HFFc6 (cell line): ENCODE measurements around the gene MTFMT. TPM values are rescaled to one million over a fixed set of nuclear protein-coding genes. Genes with fewer than 3 reads are reported as not detected.
"Not testable (repeated sequence)": the region's sequence is repeated elsewhere in the genome, so short reads cannot be mapped to it uniquely, and the experiment has no call there.

Experiments
- DNase-seq: peaks from one replicate; pipeline ENCODE4 v3.0.0-alpha.2; 2018
- H3K27ac Mint-ChIP-seq: 2 replicates; pipeline ENCODE4 v1.8.0; 2020; ENCODE audit warnings: mild to moderate bottlenecking, mixed read lengths
- H3K27me3 Mint-ChIP-seq: 2 replicates; pipeline ENCODE4 v1.8.0; 2021; ENCODE audit warnings: mild to moderate bottlenecking, moderate library complexity, mixed read lengths; ENCODE audit not compliant: insufficient read depth
- H3K36me3 Mint-ChIP-seq: 2 replicates; pipeline ENCODE4 v1.8.0; 2021; ENCODE audit warnings: low read depth, mixed read lengths
- H3K4me1 Mint-ChIP-seq: 2 replicates; pipeline ENCODE4 v1.8.0; 2020; ENCODE audit warnings: low read depth, mixed read lengths
- H3K4me3 Mint-ChIP-seq: 2 replicates; pipeline ENCODE4 v1.8.0; 2020; ENCODE audit warnings: mild to moderate bottlenecking, moderate library complexity, mixed read lengths
- H3K9me3 Mint-ChIP-seq: 2 replicates; pipeline ENCODE4 v1.8.0; 2020; ENCODE audit warnings: mild to moderate bottlenecking, mixed read lengths
- CTCF ChIP-seq: fragments of 200-600 bp; sonication (generic); IDR thresholded peaks from 2 replicates; pipeline ENCODE4 v1.5.0; 2021; ENCODE audit warnings: antibody characterized with exemption, mild to moderate bottlenecking
- total RNA-seq, 6 experiments: library from RNA; stranded (reverse); fragmentation: NEBNext Ultra II Directional; extraction: Animal tissue kit (Norgen Biotek cat#: 25700); gene quantifications; 2 replicates in 1 of 6; 3 replicates in 5 of 6; pipeline ENCODE4 v1.2.3, GENCODE V29; 2021

The MTFMT gene
- total RNA-seq, 6 experiments from 2014 or later = 15.5 to 18.3 (median 16.9) TPM

GRCh38 chr15:65048241-65048640, 18.8 kb upstream of the MTFMT start:
- DNase-seq = no peak
- TF ChIP-seq CTCF = no peak
- Mint-ChIP-seq H3K27me3 (peaks cover 1% of the 10 kb centered on the region; the same call in 1 of the 2 replicates), H3K4me1 (peaks cover 45% of the 10 kb centered on the region), H3K36me3 (no peaks in the 10 kb centered on the region), H3K9me3 (no peaks in the 10 kb centered on the region), H3K4me3 (no peak overlapping the region), H3K27ac (no peak overlapping the region)

GRCh38 chr15:65044724-65045481, 15.5 kb upstream of the MTFMT start, which contains the start of gene SLC51B:
TSS of gene SLC51B (plus strand) at chr15:65045387. CDS start at chr15:65050005, 4,618 bp downstream.
- no peaks in the 10 kb centered on the region for H3K9me3 Mint-ChIP-seq
- no peaks in the 10 kb centered on the region for H3K36me3 Mint-ChIP-seq
- no peak for DNase-seq
- H3K27ac Mint-ChIP-seq = no peak within 1 kb of the TSS
- H3K27me3 Mint-ChIP-seq = no peaks in the 10 kb centered on the region
- no peak within 1 kb of the TSS for H3K4me3 Mint-ChIP-seq
- TF ChIP-seq CTCF = no peak
- H3K4me1 Mint-ChIP-seq = peaks cover 41% of the 10 kb centered on the region

- H3K36me3 Mint-ChIP-seq, H3K27me3 Mint-ChIP-seq, H3K4me3 Mint-ChIP-seq, H3K9me3 Mint-ChIP-seq: not testable (repeated sequence)
- peaks cover 34% of the 10 kb centered on the region for H3K4me1 Mint-ChIP-seq
- peak; percentile 63 for DNase-seq
- peak overlapping the region; percentile 40; the same call in 1 of the 2 replicates for H3K27ac Mint-ChIP-seq
Observed at GRCh38 chr15:65044218-65044617, 14.8 kb upstream of the MTFMT start.

GRCh38 chr15:65042776-65043327, 13.4 kb upstream of the MTFMT start:
- no peaks in the 10 kb centered on the region for H3K9me3 Mint-ChIP-seq
- H3K4me1 Mint-ChIP-seq = peaks cover 33% of the 10 kb centered on the region
- H3K27me3 Mint-ChIP-seq = no peaks in the 10 kb centered on the region
- H3K27ac Mint-ChIP-seq = no peak overlapping the region
- H3K36me3 Mint-ChIP-seq = no peaks in the 10 kb centered on the region
- no peak for DNase-seq
- H3K4me3 Mint-ChIP-seq = no peak overlapping the region
- no peak for TF ChIP-seq CTCF

GRCh38 chr15:65041787-65042186, 12.3 kb upstream of the MTFMT start:
- H3K36me3 Mint-ChIP-seq = no peaks in the 10 kb centered on the region
- DNase-seq = no peak
- H3K9me3 Mint-ChIP-seq = no peaks in the 10 kb centered on the region
- peaks cover 1% of the 10 kb centered on the region; the same call in 1 of the 2 replicates for H3K27me3 Mint-ChIP-seq
- H3K27ac Mint-ChIP-seq = no peak overlapping the region
- no peak for TF ChIP-seq CTCF
- H3K4me1 Mint-ChIP-seq = peaks cover 33% of the 10 kb centered on the region
- H3K4me3 Mint-ChIP-seq = no peak overlapping the region

GRCh38 chr15:65040461-65040860, 11.0 kb upstream of the MTFMT start:
- TF ChIP-seq CTCF = no peak
- Mint-ChIP-seq H3K4me1 (peaks cover 33% of the 10 kb centered on the region), H3K4me3 (no peak overlapping the region), H3K9me3 (no peaks in the 10 kb centered on the region), H3K27me3 (peaks cover 1% of the 10 kb centered on the region; the same call in 1 of the 2 replicates), H3K27ac (no peak overlapping the region), H3K36me3 (no peaks in the 10 kb centered on the region)
- no peak for DNase-seq
